Chondrocyte (in vitro differentiated cells): Measurements from ENCODE around the gene IL5. TPM values are rescaled to one million over a fixed set of nuclear protein-coding genes. Genes with fewer than 3 reads are reported as not detected.
"Not testable (repeated sequence)": the region's sequence is repeated elsewhere in the genome, so short reads cannot be mapped to it uniquely, and the experiment has no call there.

Source experiments
- DNase-seq: peaks from one replicate; pipeline ENCODE4 v3.0.0; 2021; ENCODE audit warnings: mixed read lengths, low spot score
- H3K27ac Mint-ChIP-seq: one replicate; pipeline ENCODE4 v1.8.0; 2021; ENCODE audit warnings: mild to moderate bottlenecking, moderate library complexity, mixed read lengths; ENCODE audit not compliant: unreplicated experiment
- H3K27me3 Mint-ChIP-seq: 2 replicates; pipeline ENCODE4 v1.8.0; 2021; ENCODE audit warnings: low read depth, mixed read lengths
- H3K36me3 Mint-ChIP-seq: 2 replicates; pipeline ENCODE4 v1.8.0; 2021; ENCODE audit warnings: low read depth, mixed read lengths
- H3K4me1 Mint-ChIP-seq: 2 replicates; pipeline ENCODE4 v1.8.0; 2021; ENCODE audit warnings: low read depth, mild to moderate bottlenecking, mixed read lengths
- H3K4me3 Mint-ChIP-seq: one replicate; pipeline ENCODE4 v1.8.0; 2021; ENCODE audit warnings: mild to moderate bottlenecking, moderate library complexity, mixed read lengths; ENCODE audit not compliant: unreplicated experiment
- H3K9me3 Mint-ChIP-seq: 2 replicates; pipeline ENCODE4 v1.8.0; 2021; ENCODE audit warnings: low read depth, mixed read lengths
- total RNA-seq: library from RNA; stranded (reverse); gene quantifications from 3 replicates; pipeline ENCODE4 v1.2.1, GENCODE V29; 2021
- TF ChIP-seq, protein P1 (sequence below): fragments of 200-600 bp; sonication (generic); IDR thresholded peaks from 2 replicates; pipeline ENCODE4 v1.5.0; 2021; ENCODE audit warnings: antibody characterized with exemption, mild to moderate bottlenecking, moderate library complexity

The IL5 gene
- total RNA-seq, 1 donor from 2014 or later, result not detected

GRCh38 chr5:132557478-132558172 is 14.3 kb upstream of the IL5 start:
- Mint-ChIP-seq H3K4me1 (peaks cover 26% of the 10 kb centered on the region), H3K4me3 (peak overlapping the region; percentile 96), H3K36me3 (no peaks in the 10 kb centered on the region), H3K27me3 (no peaks in the 10 kb centered on the region), H3K27ac (peak overlapping the region; percentile 94), H3K9me3 (no peaks in the 10 kb centered on the region)
- DNase-seq, result no peak
- TF ChIP-seq, protein P1, sequence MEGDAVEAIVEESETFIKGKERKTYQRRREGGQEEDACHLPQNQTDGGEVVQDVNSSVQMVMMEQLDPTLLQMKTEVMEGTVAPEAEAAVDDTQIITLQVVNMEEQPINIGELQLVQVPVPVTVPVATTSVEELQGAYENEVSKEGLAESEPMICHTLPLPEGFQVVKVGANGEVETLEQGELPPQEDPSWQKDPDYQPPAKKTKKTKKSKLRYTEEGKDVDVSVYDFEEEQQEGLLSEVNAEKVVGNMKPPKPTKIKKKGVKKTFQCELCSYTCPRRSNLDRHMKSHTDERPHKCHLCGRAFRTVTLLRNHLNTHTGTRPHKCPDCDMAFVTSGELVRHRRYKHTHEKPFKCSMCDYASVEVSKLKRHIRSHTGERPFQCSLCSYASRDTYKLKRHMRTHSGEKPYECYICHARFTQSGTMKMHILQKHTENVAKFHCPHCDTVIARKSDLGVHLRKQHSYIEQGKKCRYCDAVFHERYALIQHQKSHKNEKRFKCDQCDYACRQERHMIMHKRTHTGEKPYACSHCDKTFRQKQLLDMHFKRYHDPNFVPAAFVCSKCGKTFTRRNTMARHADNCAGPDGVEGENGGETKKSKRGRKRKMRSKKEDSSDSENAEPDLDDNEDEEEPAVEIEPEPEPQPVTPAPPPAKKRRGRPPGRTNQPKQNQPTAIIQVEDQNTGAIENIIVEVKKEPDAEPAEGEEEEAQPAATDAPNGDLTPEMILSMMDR, result no peak

DNA sequence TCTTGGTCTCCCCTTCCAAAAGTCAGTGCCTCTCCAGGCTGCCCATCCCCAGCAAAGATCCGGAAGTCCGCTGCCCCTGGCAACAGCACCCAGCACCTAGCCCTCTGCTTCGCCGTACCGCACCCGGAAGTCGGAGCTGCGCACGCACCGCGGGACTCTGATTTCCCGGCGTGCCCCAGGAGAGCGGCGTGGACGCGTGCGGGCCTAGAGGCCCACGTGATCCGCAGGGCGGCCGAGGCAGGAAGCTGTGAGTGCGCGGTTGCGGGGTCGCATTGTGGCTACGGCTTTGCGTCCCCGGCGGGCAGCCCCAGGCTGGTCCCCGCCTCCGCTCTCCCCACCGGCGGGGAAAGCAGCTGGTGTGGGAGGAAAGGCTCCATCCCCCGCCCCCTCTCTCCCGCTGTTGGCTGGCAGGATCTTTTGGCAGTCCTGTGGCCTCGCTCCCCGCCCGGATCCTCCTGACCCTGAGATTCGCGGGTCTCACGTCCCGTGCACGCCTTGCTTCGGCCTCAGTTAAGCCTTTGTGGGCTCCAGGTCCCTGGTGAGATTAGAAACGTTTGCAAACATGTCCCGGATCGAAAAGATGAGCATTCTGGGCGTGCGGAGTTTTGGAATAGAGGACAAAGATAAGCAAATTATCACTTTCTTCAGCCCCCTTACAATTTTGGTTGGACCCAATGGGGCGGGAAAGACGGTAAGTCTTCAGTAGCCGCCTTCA is 13.6 kb upstream of the IL5 start, which contains the start of gene RAD50:
Gene RAD50, plus strand, starts transcription at position 215 of the 715 bp plus-strand sequence. Its CDS starts 348 bp downstream, at position 563.
- TF ChIP-seq, protein P1, result peak; percentile 4
- Mint-ChIP-seq H3K4me3 (peak within 1 kb of the TSS; percentile 96), H3K9me3 (no peaks in the 10 kb centered on the region), H3K27ac (peak within 1 kb of the TSS; percentile 94), H3K27me3 (no peaks in the 10 kb centered on the region), H3K4me1 (peaks cover 26% of the 10 kb centered on the region), H3K36me3 (no peaks in the 10 kb centered on the region)
- DNase-seq, result peak; percentile 90

GRCh38 chr5:132556153-132556762 is 12.9 kb upstream of the IL5 start:
- no peaks in the 10 kb centered on the region for H3K27me3 Mint-ChIP-seq
- H3K9me3 Mint-ChIP-seq, result no peaks in the 10 kb centered on the region
- H3K36me3 Mint-ChIP-seq, result no peaks in the 10 kb centered on the region
- peak overlapping the region; percentile 94 for H3K27ac Mint-ChIP-seq
- TF ChIP-seq, protein P1, result no peak
- H3K4me1 Mint-ChIP-seq, result peaks cover 26% of the 10 kb centered on the region
- DNase-seq, result no peak
- H3K4me3 Mint-ChIP-seq, result peak overlapping the region; percentile 96

- Mint-ChIP-seq H3K27ac (no peak overlapping the region), H3K4me1 (no peaks in the 10 kb centered on the region), H3K36me3 (no peaks in the 10 kb centered on the region), H3K4me3 (no peak overlapping the region), H3K27me3 (no peaks in the 10 kb centered on the region), H3K9me3 (no peaks in the 10 kb centered on the region)
- TF ChIP-seq, protein P1, result no peak
- DNase-seq, result no peak
These were observed 6.3 kb upstream of the IL5 start for GRCh38 chr5:132549576-132549975.

DNA sequence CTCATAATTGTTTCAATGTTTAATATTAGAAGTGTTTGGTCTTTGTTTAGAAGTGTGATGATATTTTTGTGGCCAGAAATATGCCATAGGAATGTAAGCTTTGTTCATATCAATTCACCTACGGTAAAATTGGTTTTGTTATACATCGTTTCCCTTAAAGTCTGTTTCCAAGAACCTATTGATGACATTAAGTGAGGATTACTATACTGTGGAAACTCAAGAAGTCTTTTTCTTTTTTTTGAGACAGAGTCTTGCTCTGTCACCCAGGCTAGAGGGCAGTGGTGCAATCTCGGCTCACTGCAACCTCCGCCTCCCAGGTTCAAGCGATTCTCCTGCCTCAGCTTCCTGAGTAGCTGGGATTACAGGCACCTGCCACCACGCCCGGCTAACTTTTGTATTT is 5.5 kb upstream of the IL5 start:
- not testable (repeated sequence) for H3K9me3 Mint-ChIP-seq, DNase-seq, H3K4me1 Mint-ChIP-seq, H3K36me3 Mint-ChIP-seq, H3K27ac Mint-ChIP-seq, H3K4me3 Mint-ChIP-seq, H3K27me3 Mint-ChIP-seq
